Stimulated activated memory B cell treated with anti-CD40 and anti-IgM and Interleukin-4, amounts not matched to agents 10 μg/mL and 1 μg/mL and 100 μg/mL, for 72 hours (primary cell): ENCODE results near the gene USP10.

ENCODE experiments used
- ATAC-seq: fragments of 150-1000 bp; cut with Tn5 transposase; 2 replicates; pipeline ENCODE4 v1.10.0; 2021
- H3K27ac Mint-ChIP-seq: one replicate; pipeline ENCODE4 v1.8.0; 2022; ENCODE audit warnings: mild to moderate bottlenecking, mixed read lengths
- H3K27me3 Mint-ChIP-seq: one replicate; pipeline ENCODE4 v1.8.0; 2022; ENCODE audit warnings: mixed read lengths
- H3K36me3 Mint-ChIP-seq: one replicate; pipeline ENCODE4 v1.8.0; 2022; ENCODE audit warnings: mixed read lengths
- H3K4me1 Mint-ChIP-seq: one replicate; pipeline ENCODE4 v1.8.0; 2022; ENCODE audit warnings: mixed read lengths
- H3K4me3 Mint-ChIP-seq: one replicate; pipeline ENCODE4 v1.8.0; 2022; ENCODE audit warnings: mild to moderate bottlenecking, moderate library complexity, mixed read lengths
- H3K9me3 Mint-ChIP-seq: one replicate; pipeline ENCODE4 v1.8.0; 2022; ENCODE audit warnings: mixed read lengths

Gene USP10

DNA sequence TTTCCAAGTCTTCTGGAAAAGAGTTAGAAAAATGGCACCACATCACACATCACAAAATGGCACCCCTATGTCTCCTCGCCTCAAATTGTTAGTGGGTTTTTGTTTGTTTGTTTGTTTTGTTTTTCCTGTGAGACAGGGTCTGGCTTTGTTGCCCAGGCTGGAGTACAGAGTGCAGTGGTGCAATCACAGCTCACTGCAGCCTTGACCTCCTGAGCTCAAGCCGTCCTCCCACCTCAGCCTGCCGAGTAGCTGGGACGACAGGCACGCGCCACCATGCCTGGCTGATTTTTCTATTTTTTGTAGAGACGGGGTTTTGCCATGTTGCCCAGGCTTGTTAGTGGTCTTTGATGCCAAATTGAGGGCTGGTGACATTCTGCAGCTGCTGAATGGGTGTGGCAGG lies 116.2 kb downstream of the USP10 start:
- H3K27ac Mint-ChIP-seq: no peak overlapping the region
- peaks cover 12% of the 10 kb centered on the region for H3K4me1 Mint-ChIP-seq
- H3K27me3 Mint-ChIP-seq: peaks cover 69% of the 10 kb centered on the region
- H3K9me3 Mint-ChIP-seq: no peaks in the 10 kb centered on the region
- H3K4me3 Mint-ChIP-seq: no peak overlapping the region
- H3K36me3 Mint-ChIP-seq: no peaks in the 10 kb centered on the region
- ATAC-seq: no peak

DNA sequence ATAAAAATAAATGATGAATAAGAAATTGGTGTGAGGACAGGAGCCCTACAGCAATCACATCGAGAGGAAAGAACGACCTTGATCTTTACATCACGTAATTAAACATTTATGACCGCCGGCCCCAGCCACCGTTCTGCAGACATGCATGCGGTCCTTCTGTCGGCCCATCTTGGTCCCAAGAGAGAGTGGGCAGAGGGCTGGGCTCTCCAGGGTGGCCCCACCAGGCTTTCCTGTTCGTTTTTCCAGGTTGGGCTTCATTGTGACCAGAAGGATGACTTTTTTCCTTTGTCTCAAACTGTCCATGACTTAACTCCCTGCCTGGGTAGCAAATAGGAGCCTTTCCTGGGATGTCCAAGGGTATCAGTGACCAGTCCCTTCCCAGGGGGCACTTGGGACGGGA lies 116.7 kb downstream of the USP10 start:
- Mint-ChIP-seq H3K4me3 (no peak overlapping the region), H3K27ac (no peak overlapping the region), H3K4me1 (peaks cover 12% of the 10 kb centered on the region), H3K9me3 (no peaks in the 10 kb centered on the region), H3K27me3 (peaks cover 72% of the 10 kb centered on the region), H3K36me3 (no peaks in the 10 kb centered on the region)
- ATAC-seq: no peak

DNA sequence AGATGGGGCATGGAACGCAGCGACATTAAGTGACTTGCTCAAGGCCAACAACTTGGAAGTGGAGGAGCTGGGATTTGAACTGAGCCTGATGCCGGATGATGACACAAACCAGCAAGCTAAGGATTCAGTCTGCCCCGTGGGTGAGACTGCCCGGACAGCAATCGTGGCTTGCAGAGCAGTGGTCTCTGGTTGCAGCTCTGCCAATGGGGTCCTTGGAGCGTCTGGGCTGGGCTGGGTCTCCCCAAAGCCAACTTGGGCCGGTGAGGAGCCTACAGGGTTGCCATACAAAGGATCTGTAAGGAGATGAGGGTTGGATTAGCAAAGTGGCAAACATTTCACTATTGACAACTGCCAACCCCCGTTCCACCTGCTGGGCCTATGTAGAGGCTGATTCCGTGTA lies 117.4 kb downstream of the USP10 start:
- Mint-ChIP-seq H3K36me3 (no peaks in the 10 kb centered on the region), H3K27ac (no peak overlapping the region), H3K27me3 (peaks cover 80% of the 10 kb centered on the region), H3K4me1 (peaks cover 12% of the 10 kb centered on the region), H3K9me3 (no peaks in the 10 kb centered on the region), H3K4me3 (no peak overlapping the region)
- no peak for ATAC-seq

DNA sequence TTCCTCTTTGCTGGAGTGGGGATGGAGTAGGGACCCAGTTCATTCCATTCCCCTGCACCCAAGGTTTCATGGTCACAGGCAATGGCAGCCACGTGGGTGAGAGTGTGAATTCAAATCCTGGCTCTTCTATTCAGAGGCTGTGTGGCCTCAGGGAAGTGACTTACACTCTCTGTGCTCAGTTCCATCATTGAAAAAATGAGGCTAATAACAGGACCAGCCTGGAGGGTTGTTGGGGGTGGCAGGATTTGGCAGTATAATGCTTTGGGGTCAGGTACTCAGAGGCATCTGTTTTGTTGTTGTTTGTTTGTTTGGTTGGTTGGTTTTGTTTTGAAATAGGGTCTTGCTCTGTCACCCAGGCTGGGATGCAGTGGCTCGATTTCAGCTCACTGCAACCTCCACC lies 117.8 kb downstream of the USP10 start:
- no peak overlapping the region for H3K4me3 Mint-ChIP-seq
- no peak for ATAC-seq
- H3K36me3 Mint-ChIP-seq: no peaks in the 10 kb centered on the region
- peaks cover 82% of the 10 kb centered on the region for H3K27me3 Mint-ChIP-seq
- H3K4me1 Mint-ChIP-seq: peaks cover 12% of the 10 kb centered on the region
- H3K27ac Mint-ChIP-seq: no peak overlapping the region
- no peaks in the 10 kb centered on the region for H3K9me3 Mint-ChIP-seq

DNA sequence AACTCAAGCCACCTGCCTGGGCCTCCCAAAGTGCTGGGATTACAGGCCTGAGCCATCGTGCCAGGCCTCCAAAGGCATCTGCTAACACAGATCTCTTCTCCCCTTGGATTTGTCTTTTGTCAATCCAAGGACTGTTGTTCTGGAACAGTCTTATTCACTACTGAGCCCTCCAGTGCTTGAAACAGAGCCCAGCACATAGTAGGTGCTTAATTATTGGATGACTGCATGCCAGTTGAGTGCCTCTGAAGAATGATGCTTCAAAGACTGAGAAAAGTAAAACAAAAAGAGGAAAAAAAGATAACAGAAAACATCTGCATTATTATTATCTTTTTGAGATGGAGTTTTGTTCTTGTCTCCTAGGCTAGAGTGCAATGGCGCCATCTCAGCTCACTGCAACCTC lies 118.3 kb downstream of the USP10 start:
- H3K9me3 Mint-ChIP-seq: peaks cover 2% of the 10 kb centered on the region
- no peak overlapping the region for H3K27ac Mint-ChIP-seq
- H3K4me3 Mint-ChIP-seq: no peak overlapping the region
- ATAC-seq: no peak
- peaks cover 12% of the 10 kb centered on the region for H3K4me1 Mint-ChIP-seq
- H3K36me3 Mint-ChIP-seq: no peaks in the 10 kb centered on the region
- H3K27me3 Mint-ChIP-seq: peaks cover 82% of the 10 kb centered on the region

DNA sequence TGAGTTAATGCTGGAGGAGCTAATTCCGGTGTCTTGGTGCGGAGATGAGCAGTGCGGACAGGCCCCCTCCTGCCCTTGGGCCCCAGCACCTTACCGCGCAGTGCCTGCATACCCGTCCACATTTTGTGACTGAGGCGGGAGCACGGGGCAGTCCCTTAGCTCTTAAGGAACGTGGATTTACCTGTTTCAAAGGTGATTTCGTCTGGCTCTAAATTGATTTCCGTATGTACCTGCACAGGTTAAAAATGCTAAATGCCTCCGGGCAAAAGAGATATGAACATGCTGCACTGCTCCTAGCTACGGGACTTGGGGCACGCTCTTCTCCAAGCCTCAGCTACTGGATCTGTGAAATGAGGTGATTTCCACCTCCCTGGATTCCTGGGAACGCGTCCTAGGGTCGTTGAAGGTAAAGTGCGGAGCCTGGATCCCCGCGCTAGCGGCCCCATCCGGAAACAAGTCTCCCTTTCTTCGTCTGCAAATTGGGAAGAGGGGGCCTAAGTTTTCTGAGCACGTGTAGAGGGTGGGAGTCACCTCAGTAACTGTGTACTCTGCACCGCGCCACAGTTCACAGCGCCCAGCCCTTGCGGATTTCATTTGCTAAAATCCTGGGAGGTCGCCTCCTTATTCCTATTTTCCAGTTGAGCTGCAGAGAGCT lies 119.3 kb downstream of the USP10 start:
- H3K27me3 Mint-ChIP-seq: peaks cover 82% of the 10 kb centered on the region
- H3K4me1 Mint-ChIP-seq: peaks cover 12% of the 10 kb centered on the region
- H3K4me3 Mint-ChIP-seq: no peak overlapping the region
- H3K36me3 Mint-ChIP-seq: no peaks in the 10 kb centered on the region
- no peak for ATAC-seq
- peaks cover 2% of the 10 kb centered on the region for H3K9me3 Mint-ChIP-seq
- H3K27ac Mint-ChIP-seq: no peak overlapping the region

DNA sequence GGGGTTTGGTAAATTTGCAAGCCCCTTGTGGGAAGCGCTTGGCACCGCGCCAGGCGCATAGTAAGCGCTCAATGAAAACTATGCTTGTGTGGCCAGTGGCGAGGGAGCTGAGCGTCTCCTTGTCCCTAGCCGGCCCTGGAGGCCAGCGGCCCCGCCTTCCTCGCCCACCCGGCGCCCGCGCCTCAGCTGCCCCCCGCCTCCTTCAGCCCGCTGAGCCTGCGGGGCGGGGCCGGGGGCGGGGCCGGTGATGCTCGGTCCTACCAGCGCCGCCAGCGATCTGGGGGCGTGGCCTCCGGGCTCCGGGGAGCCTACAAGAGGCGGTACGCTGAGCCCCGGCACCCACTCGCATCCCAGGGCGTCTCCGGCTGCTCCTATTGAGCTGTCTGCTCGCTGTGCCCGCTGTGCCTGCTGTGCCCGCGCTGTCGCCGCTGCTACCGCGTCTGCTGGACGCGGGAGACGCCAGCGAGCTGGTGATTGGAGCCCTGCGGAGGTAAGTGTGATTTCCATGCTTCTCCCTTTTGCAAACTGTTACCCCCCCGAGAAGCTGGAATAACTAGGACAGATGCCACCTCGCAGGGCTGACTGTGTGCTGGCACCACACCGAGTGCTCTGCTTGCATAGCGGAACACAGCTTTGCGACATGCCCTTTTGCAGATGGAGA lies 120.0 kb downstream of the USP10 start, which contains the start of gene CRISPLD2:
Gene CRISPLD2, plus strand, starts transcription at position 342 of the 661 bp plus-strand sequence. CDS start 18,511 bp downstream, outside the sequence.
- Mint-ChIP-seq H3K4me1 (peaks cover 12% of the 10 kb centered on the region), H3K27ac (no peak within 1 kb of the TSS), H3K9me3 (peaks cover 2% of the 10 kb centered on the region), H3K27me3 (peaks cover 82% of the 10 kb centered on the region), H3K4me3 (peak within 1 kb of the TSS; percentile 6), H3K36me3 (no peaks in the 10 kb centered on the region)
- ATAC-seq: peak; percentile 76

DNA sequence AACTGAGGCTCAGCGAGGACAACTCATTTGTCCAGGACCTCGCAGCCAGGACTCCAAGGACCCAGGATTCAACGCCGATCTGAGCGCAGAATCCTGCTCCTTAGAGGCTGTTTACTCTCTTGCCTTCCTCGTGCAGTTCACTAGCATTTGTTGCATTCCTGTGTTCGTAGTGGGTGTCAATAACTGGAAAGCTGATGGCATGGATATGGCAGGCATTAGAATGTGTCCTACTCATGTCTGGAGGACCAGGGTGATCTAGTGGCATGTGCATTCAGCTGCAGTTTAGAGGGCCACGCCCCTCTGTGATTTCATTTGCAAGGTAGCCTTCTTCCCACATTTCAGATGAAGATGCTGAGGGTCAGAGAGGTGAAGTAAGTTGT lies 120.5 kb downstream of the USP10 start:
- Mint-ChIP-seq H3K27ac (no peak overlapping the region), H3K4me1 (peaks cover 12% of the 10 kb centered on the region), H3K4me3 (peak overlapping the region; percentile 6), H3K9me3 (peaks cover 2% of the 10 kb centered on the region), H3K27me3 (peaks cover 82% of the 10 kb centered on the region), H3K36me3 (no peaks in the 10 kb centered on the region)
- ATAC-seq: no peak

DNA sequence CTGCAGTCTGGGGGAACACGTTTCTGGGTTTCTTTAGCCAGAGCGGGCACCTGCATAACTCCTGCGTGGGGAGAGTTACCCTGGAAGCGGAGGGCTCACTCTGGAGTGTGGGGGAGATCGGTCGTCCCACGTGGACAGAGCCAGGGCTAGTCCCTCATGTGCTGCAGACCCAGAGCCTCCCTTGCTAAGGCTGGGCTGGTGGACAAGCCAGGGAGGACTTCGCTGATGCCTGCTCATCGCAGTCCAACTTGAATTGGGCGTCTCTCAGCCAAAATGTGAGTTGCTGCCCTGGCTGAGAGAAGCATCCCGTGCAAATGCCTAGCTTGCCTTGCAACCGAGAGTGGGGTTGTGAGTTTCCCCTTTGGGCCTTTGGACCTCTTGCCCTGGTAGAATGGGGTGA lies 121.0 kb downstream of the USP10 start:
- Mint-ChIP-seq H3K4me3 (no peak overlapping the region), H3K9me3 (peaks cover 2% of the 10 kb centered on the region), H3K36me3 (no peaks in the 10 kb centered on the region), H3K27me3 (peaks cover 79% of the 10 kb centered on the region), H3K27ac (no peak overlapping the region), H3K4me1 (peaks cover 12% of the 10 kb centered on the region)
- ATAC-seq: no peak

DNA sequence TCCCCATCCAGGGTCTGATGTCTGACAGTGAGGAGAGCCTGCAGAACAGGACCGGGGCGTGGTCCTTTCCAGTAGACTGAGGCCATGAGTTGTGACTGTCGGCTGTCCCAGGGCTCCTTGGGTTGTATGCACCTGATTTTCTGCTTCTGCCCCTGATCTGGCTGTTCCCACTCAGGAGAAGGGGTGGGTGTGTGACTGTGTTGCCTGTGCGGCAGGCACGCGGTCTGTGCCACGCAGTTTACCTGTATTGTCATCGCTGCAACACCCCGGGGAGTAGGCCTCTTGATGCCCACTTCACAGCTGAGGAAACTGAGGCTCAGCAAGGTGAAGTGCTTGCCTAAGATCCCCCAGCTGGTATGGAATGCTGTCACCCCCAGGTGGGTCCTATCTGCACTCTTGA lies 121.4 kb downstream of the USP10 start:
- H3K27me3 Mint-ChIP-seq: peaks cover 79% of the 10 kb centered on the region
- H3K27ac Mint-ChIP-seq: no peak overlapping the region
- ATAC-seq: no peak
- peaks cover 12% of the 10 kb centered on the region for H3K4me1 Mint-ChIP-seq
- peaks cover 2% of the 10 kb centered on the region for H3K9me3 Mint-ChIP-seq
- no peak overlapping the region for H3K4me3 Mint-ChIP-seq
- H3K36me3 Mint-ChIP-seq: no peaks in the 10 kb centered on the region

DNA sequence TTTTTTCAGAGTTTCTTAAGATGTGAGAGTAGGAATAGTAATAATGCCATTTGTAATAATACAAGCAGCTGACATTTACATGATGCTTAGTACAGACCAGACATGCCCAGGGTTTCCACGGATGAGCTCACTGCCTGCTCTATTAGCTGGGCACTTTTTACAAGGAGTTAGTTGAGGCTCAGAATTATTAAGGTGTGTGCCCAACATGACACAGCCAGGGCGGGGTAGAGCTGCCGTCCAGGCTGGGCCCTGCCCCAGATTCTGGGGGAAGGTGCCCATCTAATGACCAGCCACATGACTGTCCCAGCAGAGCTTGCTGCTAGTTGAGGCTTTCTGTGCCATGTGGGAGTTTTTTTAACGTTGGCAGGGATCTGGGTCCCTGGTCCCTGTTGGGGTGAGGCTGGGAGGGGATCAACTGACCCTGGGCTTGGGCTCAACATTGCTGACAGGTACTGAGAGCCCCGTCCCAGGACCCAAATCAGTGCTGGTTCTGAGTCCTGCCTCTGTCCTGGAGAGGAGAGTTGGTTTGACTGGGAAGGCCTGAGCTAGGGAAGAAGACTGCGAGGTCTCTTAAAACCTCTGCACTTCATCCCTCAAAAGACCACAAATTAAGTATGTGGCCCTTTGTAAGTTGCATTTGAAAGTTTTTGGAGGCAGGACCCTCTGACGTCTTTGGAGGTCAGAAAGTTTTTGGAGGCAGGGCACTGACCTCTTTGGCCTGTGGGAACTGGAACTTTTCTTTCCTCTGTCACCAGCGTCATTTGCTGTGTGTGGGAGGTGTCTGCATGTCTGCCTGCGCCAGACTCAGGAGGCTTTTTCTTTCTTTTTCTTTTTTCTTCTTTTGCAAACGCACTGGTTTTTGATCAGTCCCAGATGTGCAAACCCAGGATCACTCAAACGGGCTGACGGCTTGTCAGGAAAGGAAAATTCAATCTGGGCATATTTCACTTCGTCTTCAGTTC lies 122.2 kb downstream of the USP10 start:
- H3K36me3 Mint-ChIP-seq: no peaks in the 10 kb centered on the region
- no peak for ATAC-seq
- peaks cover 2% of the 10 kb centered on the region for H3K9me3 Mint-ChIP-seq
- H3K27ac Mint-ChIP-seq: no peak overlapping the region
- H3K4me3 Mint-ChIP-seq: no peak overlapping the region
- H3K27me3 Mint-ChIP-seq: peaks cover 80% of the 10 kb centered on the region
- peaks cover 12% of the 10 kb centered on the region for H3K4me1 Mint-ChIP-seq

DNA sequence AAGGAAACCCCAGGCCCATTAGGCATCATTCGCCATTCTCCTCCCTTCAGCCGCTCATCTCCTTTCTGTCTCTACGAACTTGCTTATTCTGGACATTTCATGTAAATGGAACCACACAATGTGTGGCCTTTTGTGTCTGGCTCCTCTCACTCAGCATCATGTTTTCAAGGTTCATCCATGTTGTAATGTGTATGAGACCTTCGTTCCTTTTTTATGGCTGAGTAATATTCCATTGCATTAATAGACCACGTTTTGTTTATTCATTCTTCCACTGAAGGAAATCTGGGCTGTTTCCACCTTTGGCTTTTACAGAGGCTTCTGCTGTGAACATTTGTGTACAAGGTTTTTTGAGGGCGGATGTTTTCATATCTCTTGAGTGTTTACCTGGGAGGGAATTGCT lies 123.2 kb downstream of the USP10 start:
- no peak for ATAC-seq
- no peak overlapping the region for H3K27ac Mint-ChIP-seq
- peaks cover 81% of the 10 kb centered on the region for H3K27me3 Mint-ChIP-seq
- peaks cover 2% of the 10 kb centered on the region for H3K9me3 Mint-ChIP-seq
- no peaks in the 10 kb centered on the region for H3K36me3 Mint-ChIP-seq
- no peak overlapping the region for H3K4me3 Mint-ChIP-seq
- H3K4me1 Mint-ChIP-seq: peaks cover 12% of the 10 kb centered on the region

DNA sequence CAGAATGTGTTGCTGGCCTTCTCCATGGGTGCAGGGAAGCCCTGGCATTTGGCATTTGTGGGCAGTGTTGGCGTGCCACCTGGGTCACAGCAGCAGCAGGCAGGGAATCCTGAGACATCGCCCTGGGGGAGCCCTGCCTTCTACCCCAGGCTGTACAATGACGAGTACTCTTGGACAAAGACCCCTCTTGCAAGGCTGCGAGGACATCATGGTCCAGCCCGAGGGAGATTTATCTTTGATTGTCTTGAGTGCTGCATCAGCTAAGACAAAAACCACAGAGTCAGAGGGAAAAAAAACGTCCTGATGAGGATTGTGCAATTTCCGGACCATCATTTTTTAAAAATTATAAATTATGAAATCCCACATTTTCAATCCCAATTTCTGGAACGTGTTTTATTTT lies 123.7 kb downstream of the USP10 start:
- no peak overlapping the region for H3K27ac Mint-ChIP-seq
- no peak for ATAC-seq
- peaks cover 81% of the 10 kb centered on the region for H3K27me3 Mint-ChIP-seq
- no peak overlapping the region for H3K4me3 Mint-ChIP-seq
- peaks cover 12% of the 10 kb centered on the region for H3K4me1 Mint-ChIP-seq
- no peaks in the 10 kb centered on the region for H3K36me3 Mint-ChIP-seq
- H3K9me3 Mint-ChIP-seq: peaks cover 2% of the 10 kb centered on the region

DNA sequence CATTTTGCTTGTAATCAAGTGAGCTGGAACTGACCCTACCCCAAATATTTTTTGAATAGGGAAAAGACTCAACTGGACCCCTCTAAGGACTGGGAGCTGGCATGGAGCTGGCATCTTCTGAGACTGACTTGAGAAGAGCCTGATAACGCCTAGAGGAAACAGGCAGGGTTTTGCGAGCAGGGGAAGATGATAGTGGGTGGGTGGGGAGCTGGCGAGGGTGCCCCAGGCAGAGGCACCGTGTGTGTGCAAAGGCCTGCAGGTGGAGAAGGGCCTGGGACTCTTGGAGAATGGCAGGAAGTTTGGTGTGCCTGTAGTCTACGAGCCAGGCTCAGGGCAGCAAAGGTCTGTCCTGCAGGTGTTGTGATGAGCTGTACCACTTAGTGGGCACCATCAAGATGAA lies 124.1 kb downstream of the USP10 start:
- Mint-ChIP-seq H3K36me3 (no peaks in the 10 kb centered on the region), H3K4me1 (peaks cover 12% of the 10 kb centered on the region), H3K27me3 (peaks cover 81% of the 10 kb centered on the region), H3K4me3 (no peak overlapping the region), H3K27ac (no peak overlapping the region), H3K9me3 (peaks cover 2% of the 10 kb centered on the region)
- no peak for ATAC-seq

DNA sequence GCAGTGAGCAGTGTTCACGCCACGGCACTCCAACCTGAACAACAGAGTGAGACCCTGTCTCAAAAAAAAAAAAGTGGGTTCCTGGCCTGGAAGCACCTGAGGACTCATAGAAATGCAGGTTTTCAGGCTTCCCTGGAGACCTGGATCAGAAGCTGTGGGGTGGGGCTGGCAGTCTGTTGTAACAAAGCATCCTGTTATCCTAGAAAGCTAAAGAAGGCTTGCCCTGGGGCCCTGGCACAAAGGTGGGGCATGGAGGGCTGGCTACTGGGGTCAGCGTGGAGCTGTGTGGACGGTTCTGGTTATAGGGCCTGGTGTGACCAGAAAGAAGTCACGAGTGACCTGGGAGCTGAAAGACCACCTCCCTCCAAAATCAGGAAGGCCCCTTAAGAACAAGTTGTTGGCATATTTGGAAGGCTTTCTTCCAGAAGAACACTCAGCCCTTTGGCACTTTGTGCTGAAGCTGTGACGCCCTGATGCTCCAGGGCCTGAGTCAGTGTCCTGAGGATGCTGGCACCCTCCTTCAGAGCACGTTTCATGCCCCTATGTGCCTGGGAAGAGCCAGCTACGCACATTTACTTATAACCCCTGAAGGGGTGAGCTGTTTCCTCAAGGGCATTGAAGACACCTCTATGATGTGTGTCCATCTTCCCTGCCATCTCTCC lies 126.2 kb downstream of the USP10 start:
- Mint-ChIP-seq H3K4me1 (no peaks in the 10 kb centered on the region), H3K27ac (no peak overlapping the region), H3K36me3 (no peaks in the 10 kb centered on the region), H3K4me3 (no peak overlapping the region), H3K27me3 (peaks cover 73% of the 10 kb centered on the region), H3K9me3 (peaks cover 2% of the 10 kb centered on the region)
- ATAC-seq: no peak
